ENCODE results near the gene VDAC2. TPM values are rescaled to one million over a fixed set of nuclear protein-coding genes. Genes with fewer than 3 reads are reported as not detected.

The VDAC2 gene
- total and polyA plus RNA-seq, 10 of the 15 experiments (the other 5 are each of a cell fraction or from before 2014, with no cell fraction given), result 73.4 to 294 (median 146) TPM

- Histone ChIP-seq H3K9ac (ENCODE audit: control insufficient read depth, insufficient read depth, low read length) (no peak overlapping the region), H3K4me1 (ENCODE audit: control insufficient read depth, insufficient read depth, low read length) (peaks cover 11% of the 10 kb centered on the region), H2AFZ (ENCODE audit: control insufficient read depth, low read depth, low read length) (no peak overlapping the region), H3K4me3 (no peak overlapping the region), H3K27ac (ENCODE audit: control insufficient read depth, insufficient read depth) (no peak overlapping the region), H3K27me3 (replicated peaks in 1 of 2; ENCODE audit: control insufficient read depth in 2 of 2, insufficient read depth in 2 of 2, low read length in 1 of 2) (no peaks in the 10 kb centered on the region), H4K20me1 (ENCODE audit: control insufficient read depth, insufficient read depth) (no peaks in the 10 kb centered on the region), H3K4me2 (ENCODE audit: control insufficient read depth, insufficient read depth) (no peak overlapping the region), H3K79me2 (ENCODE audit: control insufficient read depth, insufficient read depth, low read length) (peaks cover 9% of the 10 kb centered on the region), H3K9me3 (replicated peaks; ENCODE audit: control insufficient read depth, insufficient read depth, low read length) (no peaks in the 10 kb centered on the region), H3K36me3 (ENCODE audit: control insufficient read depth in 2 of 2, insufficient read depth in 2 of 2, low read length in 1 of 2) (peaks cover 0 to 14% of the 10 kb centered on the region in 2 experiments; a peak in 2 of 4 replicates)
- in situ Hi-C loops (cut with MboI), result no loop called here
- DNase-seq (ENCODE audit: low read depth, low spot score) (no peak), ATAC-seq (no peak), FAIRE-seq (no peak)
- BruUV-seq (replicated peaks), result no TSS peak
- ChIA-PET RAD21 (ENCODE audit: unreplicated experiment) (interaction anchor here (3.0 kb wide), 1 partner anchor 42 kb away, joined by 13 read pairs; the partner anchor contains the start of gene VDAC2), POLR2A (no interaction called here), SMC1A (ENCODE audit: uncharacterized antibody, unreplicated experiment) (interaction anchor here (1.7 kb wide), 1 partner anchor 24 kb away, joined by 3 read pairs; no protein-coding TSS in a partner anchor), CTCF (interaction anchor here (2.0 kb wide), 1 partner anchor 8 kb away, joined by 5 read pairs; no protein-coding TSS in a partner anchor)
- TF ChIP-seq CHD1 (IDR thresholded peaks at IDR 0.05; ENCODE audit: low read depth, low read length) (no peak), HSF1 (IDR thresholded peaks at IDR 0.05; ENCODE audit: low read depth, low read length) (no peak), DPF2 (IDR thresholded peaks at IDR 0.05) (no peak), HDAC2 (IDR thresholded peaks at IDR 0.05) (no peak), ZNF687 (IDR thresholded peaks at IDR 0.05) (no peak), ATF2 (IDR thresholded peaks at IDR 0.05; ENCODE audit: low read length) (no peak), SP1 (IDR thresholded peaks at IDR 0.05; ENCODE audit: low read depth, low read length) (no peak), ZBTB33 (IDR thresholded peaks at IDR 0.05) (no peak), BRCA1 (IDR thresholded peaks at IDR 0.05; ENCODE audit: low read depth, low read length) (no peak), PKNOX1 (IDR thresholded peaks at IDR 0.05) (no peak), BCL11A (IDR thresholded peaks at IDR 0.05; ENCODE audit: low read depth, low read length) (no peak), RELA (IDR thresholded peaks at IDR 0.05; ENCODE audit: borderline replicate concordance, partially characterized antibody) (no peak), CBFB (IDR thresholded peaks at IDR 0.05; ENCODE audit: low read depth) (no peak), KAT2A (conservative IDR thresholded peaks at IDR 0.05; ENCODE audit: control insufficient read depth, low read depth, low read length) (no peak), CHD2 (IDR thresholded peaks at IDR 0.05; ENCODE audit: borderline replicate concordance, low read depth, low read length) (no peak)
- 87% methylated on average over 6 of the region's 6 CpGs for WGBS (ENCODE audit: insufficient coverage, insufficient replicate concordance, low lambda C conversion rate, missing lambda C conversion rate)
- intact Hi-C loops (cut with micrococcal nuclease; ENCODE audit: unreplicated experiment), result no loop called here
Observed at GRCh38 chr10:75168275-75168674, 42.3 kb upstream of the VDAC2 start.
